Activated CD8-positive, alpha-beta T cell treated with anti-CD3 and anti-CD28 coated beads, Interleukin-2, amount 10 ng/mL, durations not matched to agents 7 days and 5 days (primary cell): ENCODE measurements around the gene ANKS1B. TPM values are rescaled to one million over a fixed set of nuclear protein-coding genes. Genes with fewer than 3 reads are reported as not detected.
"Not testable (repeated sequence)": the region's sequence is repeated elsewhere in the genome, so short reads cannot be mapped to it uniquely, and the experiment has no call there.

Experiments used
- ATAC-seq: fragments of 150-1000 bp; cut with Tn5 transposase; one replicate; pipeline ENCODE4 v1.10.0; 2021; ENCODE audit warnings: moderate library complexity
- CTCF ChIA-PET: fragments of 350-600 bp; sonication (Branson Sonifier 250); formaldehyde crosslinking; loops from one replicate; lab custom pipeline; 2021; ENCODE audit warnings: antibody characterized with exemption; lab: Charles Lee
- POLR2A ChIA-PET: fragments of 350-600 bp; sonication (Branson Sonifier 250); formaldehyde crosslinking; loops from one replicate; lab custom pipeline; 2021; ENCODE audit warnings: antibody characterized with exemption; lab: Charles Lee
- DNase-seq: peaks from one replicate; pipeline ENCODE4 v3.0.0-alpha.2; 2020
- H3K27ac Mint-ChIP-seq: one replicate; pipeline ENCODE4 v1.8.0; 2021; ENCODE audit warnings: mild to moderate bottlenecking, mixed read lengths
- H3K27me3 Mint-ChIP-seq: one replicate; pipeline ENCODE4 v1.8.0; 2021; ENCODE audit warnings: low read depth, mixed read lengths
- H3K36me3 Mint-ChIP-seq: one replicate; pipeline ENCODE4 v1.8.0; 2021; ENCODE audit warnings: low read depth, mixed read lengths
- H3K4me1 Mint-ChIP-seq: one replicate; pipeline ENCODE4 v1.8.0; 2021; ENCODE audit warnings: low read depth, mixed read lengths
- H3K4me3 Mint-ChIP-seq: one replicate; pipeline ENCODE4 v1.8.0; 2021; ENCODE audit warnings: mild to moderate bottlenecking, mixed read lengths
- H3K9me3 Mint-ChIP-seq: one replicate; pipeline ENCODE4 v1.8.0; 2022; ENCODE audit warnings: mixed read lengths; ENCODE audit not compliant: insufficient read depth
- total RNA-seq, 2 experiments: library from RNA; stranded (reverse); gene quantifications; one replicate each; pipeline ENCODE4 v1.2.3, GENCODE V29; 2021

Gene ANKS1B
- total RNA-seq, 2 experiments from 2014 or later, result not detected

GRCh38 chr12:99036566-99036965 is 948.2 kb downstream of the ANKS1B start:
- H3K36me3 Mint-ChIP-seq, result no peaks in the 10 kb centered on the region
- POLR2A ChIA-PET, result no interaction called here
- no peak overlapping the region for H3K4me3 Mint-ChIP-seq
- CTCF ChIA-PET, result no interaction called here
- H3K27me3 Mint-ChIP-seq, result no peaks in the 10 kb centered on the region
- ATAC-seq (no peak), DNase-seq (no peak)
- no peaks in the 10 kb centered on the region for H3K4me1 Mint-ChIP-seq
- no peak overlapping the region for H3K27ac Mint-ChIP-seq
- no peaks in the 10 kb centered on the region for H3K9me3 Mint-ChIP-seq

- ATAC-seq (no peak), DNase-seq (no peak)
- no peaks in the 10 kb centered on the region for H3K4me1 Mint-ChIP-seq
- ChIA-PET CTCF (no interaction called here), POLR2A (no interaction called here)
- no peak overlapping the region for H3K4me3 Mint-ChIP-seq
- H3K27ac Mint-ChIP-seq, result no peak overlapping the region
- H3K27me3 Mint-ChIP-seq, result no peaks in the 10 kb centered on the region
- no peaks in the 10 kb centered on the region for H3K36me3 Mint-ChIP-seq
- H3K9me3 Mint-ChIP-seq, result no peaks in the 10 kb centered on the region
Measured at GRCh38 chr12:99035803-99036202, 948.9 kb downstream of the ANKS1B start.

GRCh38 chr12:99034201-99034600 is 950.5 kb downstream of the ANKS1B start:
- H3K27ac Mint-ChIP-seq, ATAC-seq, CTCF ChIA-PET, DNase-seq, H3K4me3 Mint-ChIP-seq, POLR2A ChIA-PET, H3K36me3 Mint-ChIP-seq, H3K4me1 Mint-ChIP-seq, H3K9me3 Mint-ChIP-seq, H3K27me3 Mint-ChIP-seq: not testable (repeated sequence)

GRCh38 chr12:99029511-99030271 is 955.0 kb downstream of the ANKS1B start:
- Mint-ChIP-seq H3K4me3 (no peak overlapping the region), H3K36me3 (no peaks in the 10 kb centered on the region), H3K27me3 (no peaks in the 10 kb centered on the region), H3K9me3 (no peaks in the 10 kb centered on the region), H3K27ac (no peak overlapping the region), H3K4me1 (no peaks in the 10 kb centered on the region)
- POLR2A ChIA-PET, result no interaction called here
- CTCF ChIA-PET, result no interaction called here
- no peak for DNase-seq
- ATAC-seq, result no peak

- no peaks in the 10 kb centered on the region for H3K27me3 Mint-ChIP-seq
- ATAC-seq, result no peak
- no peaks in the 10 kb centered on the region for H3K36me3 Mint-ChIP-seq
- H3K27ac Mint-ChIP-seq, result no peak overlapping the region
- ChIA-PET CTCF (no interaction called here), POLR2A (interaction anchor here (0.7 kb wide), 1 partner anchor 780 kb away, joined by 3 read pairs; no protein-coding TSS in a partner anchor)
- no peak overlapping the region for H3K4me3 Mint-ChIP-seq
- no peak for DNase-seq
- H3K9me3 Mint-ChIP-seq, result no peaks in the 10 kb centered on the region
- H3K4me1 Mint-ChIP-seq, result no peaks in the 10 kb centered on the region
Measured at GRCh38 chr12:99027461-99027860, 957.3 kb downstream of the ANKS1B start.

- Mint-ChIP-seq H3K27ac (no peak overlapping the region), H3K9me3 (no peaks in the 10 kb centered on the region), H3K4me3 (no peak overlapping the region), H3K36me3 (no peaks in the 10 kb centered on the region), H3K4me1 (no peaks in the 10 kb centered on the region), H3K27me3 (peaks cover under 1% of the 10 kb centered on the region)
- POLR2A ChIA-PET, result interaction anchor here (0.7 kb wide), 1 partner anchor 780 kb away, joined by 3 read pairs; no protein-coding TSS in a partner anchor
- DNase-seq (no peak), ATAC-seq (no peak)
- CTCF ChIA-PET, result no interaction called here
Measured at GRCh38 chr12:99027055-99027393, 957.7 kb downstream of the ANKS1B start.

- Mint-ChIP-seq H3K4me3 (no peak overlapping the region), H3K9me3 (no peaks in the 10 kb centered on the region), H3K4me1 (no peaks in the 10 kb centered on the region), H3K27me3 (peaks cover 3% of the 10 kb centered on the region), H3K27ac (no peak overlapping the region), H3K36me3 (no peaks in the 10 kb centered on the region)
- CTCF ChIA-PET, result no interaction called here
- ATAC-seq, result no peak
- DNase-seq, result no peak
- POLR2A ChIA-PET, result interaction anchor here (0.7 kb wide), 1 partner anchor 780 kb away, joined by 3 read pairs; no protein-coding TSS in a partner anchor
Measured at GRCh38 chr12:99026332-99027054, 958.2 kb downstream of the ANKS1B start.

- Mint-ChIP-seq H3K27ac (no peak overlapping the region), H3K4me1 (no peaks in the 10 kb centered on the region), H3K36me3 (no peaks in the 10 kb centered on the region), H3K27me3 (peaks cover 3% of the 10 kb centered on the region), H3K4me3 (no peak overlapping the region), H3K9me3 (no peaks in the 10 kb centered on the region)
- DNase-seq, result no peak
- no peak for ATAC-seq
- CTCF ChIA-PET, result no interaction called here
- POLR2A ChIA-PET, result no interaction called here
Measured at GRCh38 chr12:99024870-99025269, 959.9 kb downstream of the ANKS1B start.

- Mint-ChIP-seq H3K36me3 (no peaks in the 10 kb centered on the region), H3K4me1 (no peaks in the 10 kb centered on the region), H3K27me3 (peaks cover 3% of the 10 kb centered on the region), H3K9me3 (no peaks in the 10 kb centered on the region), H3K4me3 (no peak overlapping the region), H3K27ac (no peak overlapping the region)
- DNase-seq (no peak), ATAC-seq (no peak)
- ChIA-PET POLR2A (no interaction called here), CTCF (no interaction called here)
Measured at GRCh38 chr12:99024191-99024590, 960.5 kb downstream of the ANKS1B start.

- POLR2A ChIA-PET, result no interaction called here
Measured at GRCh38 chr12:99020871-99021270, 963.9 kb downstream of the ANKS1B start.

GRCh38 chr12:99019798-99020197 is 964.9 kb downstream of the ANKS1B start:
- no peak for ATAC-seq
- ChIA-PET CTCF (no interaction called here), POLR2A (no interaction called here)
- Mint-ChIP-seq H3K4me3 (no peak overlapping the region), H3K36me3 (no peaks in the 10 kb centered on the region), H3K9me3 (no peaks in the 10 kb centered on the region), H3K27ac (no peak overlapping the region), H3K4me1 (no peaks in the 10 kb centered on the region), H3K27me3 (peaks cover 3% of the 10 kb centered on the region)
- DNase-seq, result no peak

More at GRCh38 chr12:99020871-99021270, 963.9 kb downstream of the ANKS1B start:
- Mint-ChIP-seq H3K27me3 (peaks cover 3% of the 10 kb centered on the region), H3K4me3 (no peak overlapping the region), H3K36me3 (no peaks in the 10 kb centered on the region), H3K9me3 (no peaks in the 10 kb centered on the region), H3K27ac (no peak overlapping the region), H3K4me1 (no peaks in the 10 kb centered on the region)
- ATAC-seq (no peak), DNase-seq (no peak)
- CTCF ChIA-PET, result interaction anchor here (1.0 kb wide), 1 partner anchor 22 kb away, joined by 3 read pairs; no protein-coding TSS in a partner anchor

GRCh38 chr12:99017971-99018370 is 966.8 kb downstream of the ANKS1B start:
- ATAC-seq (no peak), DNase-seq (no peak)
- H3K4me1 Mint-ChIP-seq, result no peaks in the 10 kb centered on the region
- H3K27ac Mint-ChIP-seq, result no peak overlapping the region
- no peaks in the 10 kb centered on the region for H3K9me3 Mint-ChIP-seq
- no peaks in the 10 kb centered on the region for H3K36me3 Mint-ChIP-seq
- CTCF ChIA-PET, result no interaction called here
- POLR2A ChIA-PET, result no interaction called here
- H3K27me3 Mint-ChIP-seq, result peaks cover 3% of the 10 kb centered on the region
- no peak overlapping the region for H3K4me3 Mint-ChIP-seq
